Vagina (tissue), 2 donors: ENCODE data around the gene CKB. TPM values are rescaled to one million over a fixed set of nuclear protein-coding genes. Genes with fewer than 3 reads are reported as not detected.

Experiments used
- DNase-seq, 2 donors: peaks; one replicate each; pipeline ENCODE4 v3.0.0-alpha.2; 2017; ENCODE audit errors: extremely low spot score in 2 of 2
- H3K27ac ChIP-seq: fragments of 200-600 bp; sonication (generic); one replicate; pipeline ENCODE4 v1.5.1; 2019
- H3K27me3 ChIP-seq: fragments of 200-600 bp; sonication (generic); one replicate; pipeline ENCODE4 v1.5.1; 2019
- H3K36me3 ChIP-seq, 2 donors: fragments of 200-600 bp; sonication (generic); one replicate each; pipeline ENCODE4 v1.5.1; 2017 to 2019
- H3K4me1 ChIP-seq: fragments of 200-600 bp; sonication (generic); one replicate; pipeline ENCODE4 v1.5.1; 2019
- H3K4me3 ChIP-seq, 2 donors: fragments of 200-600 bp; sonication (generic); 1 replicate in 1 of 2; 2 replicates in 1 of 2; pipeline ENCODE4 v1.5.1; 2016 to 2019
- H3K9me3 ChIP-seq: fragments of 200-600 bp; sonication (generic); one replicate; pipeline ENCODE4 v1.5.1; 2019
- POLR2A ChIP-seq, 2 donors: fragments of 450-650 bp; IDR thresholded peaks; one replicate each; pipeline ENCODE4 v1.6.1; 2017; ENCODE audit warnings: antibody characterized with exemption in 2 of 2, mild to moderate bottlenecking in 2 of 2, moderate library complexity in 2 of 2
- POLR2AphosphoS5 ChIP-seq, 2 donors: sonication (generic); formaldehyde crosslinking; IDR thresholded peaks; one replicate each; pipeline ENCODE4 v1.9.0; 2017; ENCODE audit warnings: antibody characterized with exemption in 2 of 2, mild to moderate bottlenecking in 2 of 2, low read depth in 1 of 2; ENCODE audit not compliant: insufficient read depth in 1 of 2
- intact Hi-C: fragments of 100-400 bp; cut with DNase I; formaldehyde crosslinking; loops from one replicate; pipeline ENCODE4 v1.15.1; 2023
- total RNA-seq: library from RNA; depleted of rRNA; stranded (reverse); fragments of >200 nt; gene quantifications from one replicate; pipeline ENCODE4 v1.2.3, GENCODE V29; 2016
- TF ChIP-seq, protein P1 (sequence below), 3 experiments: fragments of 450-650 bp in 2 of 3; fragments of 200-600 bp in 1 of 3; sonication (generic) in 1 of 3; IDR thresholded peaks; one replicate each; pipeline ENCODE4 v1.5.1; 2017 to 2019; ENCODE audit warnings: antibody characterized with exemption in 3 of 3, mild to moderate bottlenecking in 2 of 3, moderate library complexity in 2 of 3

Gene CKB
- total RNA-seq, 1 donor from 2014 or later = 179 TPM

DNA sequence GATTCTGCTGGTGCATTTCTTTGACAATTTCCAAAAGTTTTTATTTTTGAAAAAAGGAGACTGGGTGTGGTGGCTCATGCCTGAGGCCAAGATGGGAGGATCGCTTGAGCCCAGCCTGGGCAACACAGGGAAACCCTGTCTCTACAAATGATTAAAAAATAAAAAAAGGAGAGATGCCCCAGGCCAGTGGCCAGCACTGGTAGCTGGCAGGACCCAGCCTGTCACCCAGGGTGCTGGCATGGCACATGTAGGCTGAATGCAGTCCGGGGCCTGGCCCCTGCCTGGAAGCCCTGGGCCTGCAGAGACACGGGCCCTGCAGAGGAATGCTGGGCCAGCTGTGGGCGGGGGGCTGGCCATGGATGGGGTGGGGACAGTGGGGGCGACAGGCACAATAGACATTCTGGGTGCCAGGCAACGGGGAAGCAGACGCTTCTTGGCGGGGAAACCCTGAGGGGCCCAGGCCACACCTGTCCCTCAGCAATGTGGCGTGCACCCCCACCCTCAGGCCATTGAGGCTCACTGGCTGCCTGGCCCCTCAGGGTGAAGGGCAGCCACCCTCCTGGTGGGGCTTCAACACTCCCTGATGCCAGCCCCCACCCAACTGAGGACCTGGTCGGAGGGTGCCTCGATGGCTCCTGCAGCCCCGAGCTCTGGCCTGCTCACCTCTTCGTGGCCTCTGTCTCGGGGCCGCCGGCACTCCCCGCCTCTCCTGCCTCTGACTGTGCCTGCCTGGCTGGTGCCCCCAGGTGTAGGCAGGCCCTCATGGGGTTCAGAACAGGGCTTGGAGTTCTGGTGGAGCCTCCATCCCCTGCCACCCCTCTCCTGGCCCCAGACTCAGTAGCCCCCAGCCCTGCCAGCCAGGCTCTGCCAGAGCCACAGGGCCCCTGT, 18.4 kb upstream of the CKB start:
- no peak for DNase-seq
- no peaks in the 10 kb centered on the region for H3K27me3 ChIP-seq
- H3K4me1 ChIP-seq = peaks cover 85% of the 10 kb centered on the region
- H3K27ac ChIP-seq = peak overlapping the region; percentile 88
- TF ChIP-seq POLR2A (IDR thresholded peaks at IDR 0.05) = no peak
- TF ChIP-seq POLR2AphosphoS5 (IDR thresholded peaks at IDR 0.05; ENCODE audit: insufficient read depth in 1 of 2, low read depth in 1 of 2) = peak in 1 of 2 donors; percentile 1
- intact Hi-C loops = no loop called here
- no peaks in the 10 kb centered on the region for H3K9me3 ChIP-seq
- H3K4me3 ChIP-seq = no peak overlapping the region
- H3K36me3 ChIP-seq = no peaks in the 10 kb centered on the region

DNA sequence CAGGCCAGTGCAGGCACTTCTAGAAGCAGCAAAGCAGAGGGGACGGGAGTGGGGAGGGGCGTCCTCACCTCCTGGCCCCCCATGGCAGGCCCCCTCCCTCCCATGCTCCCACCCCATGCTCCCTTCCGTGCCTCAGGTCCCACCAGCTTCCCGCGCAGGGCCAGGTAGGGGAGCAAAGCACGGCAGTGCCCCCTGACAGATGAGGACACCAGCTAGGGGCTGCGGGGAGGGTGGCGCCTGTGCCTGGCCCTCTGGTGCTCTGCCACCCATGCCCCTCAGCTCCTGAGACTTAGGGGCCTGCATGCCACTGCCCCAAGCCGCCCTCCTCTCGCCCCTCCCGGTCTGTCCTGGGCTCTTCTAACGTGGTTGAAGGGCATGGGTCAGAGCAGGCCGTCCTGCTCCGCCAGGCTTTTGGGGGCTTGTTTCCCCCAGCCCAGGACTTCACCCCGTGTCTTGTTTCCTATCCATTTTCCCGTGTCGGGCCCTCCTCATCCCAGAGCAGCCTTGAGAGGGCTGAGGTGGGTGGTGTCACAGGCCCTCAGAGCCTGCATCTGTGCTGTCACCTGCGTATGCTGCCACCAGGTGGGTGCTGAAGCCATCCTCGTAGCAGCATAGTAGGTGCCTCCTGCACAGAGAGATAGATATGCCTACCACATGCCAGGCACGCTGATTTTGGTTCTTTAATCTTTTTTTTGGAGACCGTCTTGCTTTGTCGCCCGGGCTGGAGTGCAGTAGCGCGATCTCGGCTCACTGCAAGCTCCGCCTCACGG, 16.6 kb upstream of the CKB start:
- Histone ChIP-seq H3K36me3 (peaks cover 0 to under 1% of the 10 kb centered on the region in 2 donors), H3K9me3 (no peaks in the 10 kb centered on the region), H3K4me1 (peaks cover 94% of the 10 kb centered on the region), H3K4me3 (no peak overlapping the region), H3K27ac (peak overlapping the region; percentile 88), H3K27me3 (no peaks in the 10 kb centered on the region)
- TF ChIP-seq, protein P1, sequence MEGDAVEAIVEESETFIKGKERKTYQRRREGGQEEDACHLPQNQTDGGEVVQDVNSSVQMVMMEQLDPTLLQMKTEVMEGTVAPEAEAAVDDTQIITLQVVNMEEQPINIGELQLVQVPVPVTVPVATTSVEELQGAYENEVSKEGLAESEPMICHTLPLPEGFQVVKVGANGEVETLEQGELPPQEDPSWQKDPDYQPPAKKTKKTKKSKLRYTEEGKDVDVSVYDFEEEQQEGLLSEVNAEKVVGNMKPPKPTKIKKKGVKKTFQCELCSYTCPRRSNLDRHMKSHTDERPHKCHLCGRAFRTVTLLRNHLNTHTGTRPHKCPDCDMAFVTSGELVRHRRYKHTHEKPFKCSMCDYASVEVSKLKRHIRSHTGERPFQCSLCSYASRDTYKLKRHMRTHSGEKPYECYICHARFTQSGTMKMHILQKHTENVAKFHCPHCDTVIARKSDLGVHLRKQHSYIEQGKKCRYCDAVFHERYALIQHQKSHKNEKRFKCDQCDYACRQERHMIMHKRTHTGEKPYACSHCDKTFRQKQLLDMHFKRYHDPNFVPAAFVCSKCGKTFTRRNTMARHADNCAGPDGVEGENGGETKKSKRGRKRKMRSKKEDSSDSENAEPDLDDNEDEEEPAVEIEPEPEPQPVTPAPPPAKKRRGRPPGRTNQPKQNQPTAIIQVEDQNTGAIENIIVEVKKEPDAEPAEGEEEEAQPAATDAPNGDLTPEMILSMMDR (IDR thresholded peaks at IDR 0.05) = no peak
- no peak for TF ChIP-seq POLR2AphosphoS5 (IDR thresholded peaks at IDR 0.05; ENCODE audit: insufficient read depth in 1 of 2, low read depth in 1 of 2)
- TF ChIP-seq POLR2A (IDR thresholded peaks at IDR 0.05) = no peak
- no peak for DNase-seq
- intact Hi-C loops = no loop called here

DNA sequence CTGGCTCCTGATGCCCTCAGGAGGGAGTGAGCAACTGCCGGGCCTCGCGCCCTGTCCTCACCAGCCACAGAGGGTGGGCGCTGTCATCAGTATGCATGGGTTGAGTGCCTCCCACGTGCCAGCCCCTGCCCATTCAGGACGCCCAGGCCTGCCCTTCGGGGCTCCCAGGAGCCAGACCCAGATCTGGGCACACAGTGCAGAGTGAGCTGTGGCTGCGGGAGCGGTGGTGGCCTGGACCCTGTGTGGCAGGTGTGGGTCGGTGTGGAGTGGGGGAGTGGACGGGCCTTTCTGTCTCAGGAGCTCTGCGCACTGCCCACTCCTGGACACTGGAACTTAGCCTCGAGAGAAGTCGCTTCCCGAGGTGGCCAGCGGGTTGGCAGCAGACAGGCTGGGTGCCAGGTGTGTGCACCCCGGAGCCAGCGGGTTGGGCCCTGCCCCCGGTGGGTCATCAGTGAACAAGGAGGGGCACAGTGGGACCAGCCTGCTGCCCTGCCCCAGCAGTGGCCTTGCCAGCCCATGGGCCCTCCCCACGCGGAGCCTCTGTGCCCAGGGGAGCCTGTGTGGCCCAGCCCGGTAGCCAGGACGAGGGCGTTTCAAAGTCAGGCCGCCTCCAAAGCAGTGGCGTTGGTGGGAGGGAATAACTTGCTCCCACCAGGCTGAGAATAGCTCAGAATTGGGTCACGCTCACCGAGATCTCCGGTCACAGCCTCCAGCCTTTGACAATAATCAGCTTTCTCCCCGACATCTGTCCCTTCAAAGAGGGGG, 15.8 kb upstream of the CKB start:
- peaks cover 0 to 5% of the 10 kb centered on the region in 2 donors for H3K36me3 ChIP-seq
- TF ChIP-seq POLR2AphosphoS5 (IDR thresholded peaks at IDR 0.05; ENCODE audit: insufficient read depth in 1 of 2, low read depth in 1 of 2) (peak in 1 of 2 donors; percentile 35), POLR2A (IDR thresholded peaks at IDR 0.05) (no peak)
- H3K27ac ChIP-seq = peak overlapping the region; percentile 88
- H3K4me3 ChIP-seq = no peak overlapping the region
- H3K27me3 ChIP-seq = no peaks in the 10 kb centered on the region
- intact Hi-C loops = no loop called here
- no peak for DNase-seq
- no peaks in the 10 kb centered on the region for H3K9me3 ChIP-seq
- H3K4me1 ChIP-seq = peaks cover 94% of the 10 kb centered on the region

DNA sequence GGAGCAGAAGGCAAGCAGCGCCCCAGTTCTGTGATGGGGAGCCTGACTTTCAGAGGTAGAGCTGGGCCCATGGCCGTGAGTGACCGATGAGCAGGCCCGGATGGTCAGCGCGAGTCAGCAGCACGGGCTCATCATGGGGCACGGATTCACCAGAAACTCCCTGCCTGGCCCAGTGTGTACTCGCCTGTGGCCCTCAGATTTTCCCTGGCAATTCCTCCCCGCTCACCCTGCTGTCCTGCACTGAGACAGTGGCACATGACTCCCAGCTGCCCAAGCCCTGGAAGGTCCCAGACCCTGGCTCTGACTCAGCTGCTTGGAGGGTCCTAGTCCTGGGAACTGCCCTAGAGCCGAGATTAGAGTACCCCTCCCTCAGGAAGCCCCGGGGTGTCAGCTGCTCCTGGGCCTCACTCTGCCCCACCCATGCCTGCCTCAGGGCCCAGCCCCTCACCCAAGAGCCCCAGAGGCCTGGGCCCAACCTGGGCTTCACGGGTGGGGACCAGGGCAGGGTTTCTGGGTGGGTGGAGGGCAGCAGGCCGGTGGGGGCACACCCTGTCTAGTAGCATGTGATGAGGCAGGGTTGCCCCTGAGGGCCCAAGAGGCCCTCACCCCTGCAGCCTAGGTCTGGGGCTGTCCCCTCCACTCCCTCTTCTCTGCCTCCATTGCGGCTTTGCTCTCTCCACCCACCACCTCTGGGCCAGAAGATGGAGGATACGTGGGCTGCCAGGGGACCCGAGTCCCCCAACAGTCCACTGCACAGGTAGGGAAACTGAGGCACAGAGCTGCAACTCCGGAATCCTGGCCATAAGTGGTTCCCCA, 14.8 kb upstream of the CKB start:
- DNase-seq = no peak
- Histone ChIP-seq H3K4me1 (peaks cover 92% of the 10 kb centered on the region), H3K27ac (peak overlapping the region; percentile 88), H3K4me3 (no peak overlapping the region), H3K36me3 (peaks cover 0 to 5% of the 10 kb centered on the region in 2 donors), H3K9me3 (no peaks in the 10 kb centered on the region), H3K27me3 (no peaks in the 10 kb centered on the region)
- intact Hi-C loops = no loop called here
- TF ChIP-seq POLR2AphosphoS5 (IDR thresholded peaks at IDR 0.05; ENCODE audit: insufficient read depth in 1 of 2, low read depth in 1 of 2) = no peak
- no peak for TF ChIP-seq POLR2A (IDR thresholded peaks at IDR 0.05)
- TF ChIP-seq, protein P1 (IDR thresholded peaks at IDR 0.05) = no peak

DNA sequence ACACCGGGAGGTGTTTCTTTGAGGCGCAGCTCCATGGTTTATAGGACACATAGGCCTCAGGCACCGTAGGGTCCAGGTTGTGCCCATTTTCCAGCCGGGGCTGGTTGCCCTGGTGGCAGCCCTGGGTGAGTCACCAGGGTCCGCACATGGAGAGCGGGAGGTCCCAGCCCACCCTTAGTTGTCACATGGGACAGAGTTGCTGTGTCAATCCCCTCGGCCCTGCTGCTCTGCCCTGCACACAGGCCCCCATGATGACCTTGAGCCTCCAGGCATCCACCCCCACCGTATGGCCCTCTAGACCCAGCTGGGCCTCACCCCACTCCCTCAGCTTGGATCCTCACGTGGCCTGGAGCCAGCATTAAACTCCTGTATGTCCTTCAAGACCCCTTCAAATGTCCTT, 14.1 kb upstream of the CKB start:
- H3K27ac ChIP-seq = peak overlapping the region; percentile 88
- H3K36me3 ChIP-seq = peaks cover 0 to 5% of the 10 kb centered on the region in 2 donors
- no peak overlapping the region for H3K4me3 ChIP-seq
- intact Hi-C loops = no loop called here
- peaks cover 92% of the 10 kb centered on the region for H3K4me1 ChIP-seq
- H3K27me3 ChIP-seq = no peaks in the 10 kb centered on the region
- TF ChIP-seq POLR2AphosphoS5 (IDR thresholded peaks at IDR 0.05; ENCODE audit: insufficient read depth in 1 of 2, low read depth in 1 of 2) (no peak), POLR2A (IDR thresholded peaks at IDR 0.05) (no peak)
- TF ChIP-seq, protein P1 (IDR thresholded peaks at IDR 0.05) = no peak
- no peaks in the 10 kb centered on the region for H3K9me3 ChIP-seq
- no peak for DNase-seq
